ENCODE results near the gene SLC4A4. TPM values are rescaled to one million over a fixed set of nuclear protein-coding genes. Genes with fewer than 3 reads are reported as not detected.

Gene SLC4A4
- polyA plus RNA-seq, 1 donor (not counting 4 experiments of a cell fraction or from before 2014, with no cell fraction given): 0.29 TPM

- dilution Hi-C loops (cut with MboI; ENCODE audit: extremely low pct_ligation_motif_present, low sequenced_read_pairs): no loop called here
- no peaks in the 10 kb centered on the region for H3K27me3 ChIP-seq (ENCODE audit: control insufficient read depth, extremely low read depth, insufficient read depth, low read length)
- H3K4me3 ChIP-seq (ENCODE audit: control insufficient read depth in 2 of 3, extremely low read depth in 1 of 3, insufficient read depth in 2 of 3, low read depth in 1 of 3, low read length in 3 of 3): no peak overlapping the region
- no peak overlapping the region for H2AFZ ChIP-seq (ENCODE audit: control insufficient read depth, low read length)
- TF ChIP-seq, protein P1, sequence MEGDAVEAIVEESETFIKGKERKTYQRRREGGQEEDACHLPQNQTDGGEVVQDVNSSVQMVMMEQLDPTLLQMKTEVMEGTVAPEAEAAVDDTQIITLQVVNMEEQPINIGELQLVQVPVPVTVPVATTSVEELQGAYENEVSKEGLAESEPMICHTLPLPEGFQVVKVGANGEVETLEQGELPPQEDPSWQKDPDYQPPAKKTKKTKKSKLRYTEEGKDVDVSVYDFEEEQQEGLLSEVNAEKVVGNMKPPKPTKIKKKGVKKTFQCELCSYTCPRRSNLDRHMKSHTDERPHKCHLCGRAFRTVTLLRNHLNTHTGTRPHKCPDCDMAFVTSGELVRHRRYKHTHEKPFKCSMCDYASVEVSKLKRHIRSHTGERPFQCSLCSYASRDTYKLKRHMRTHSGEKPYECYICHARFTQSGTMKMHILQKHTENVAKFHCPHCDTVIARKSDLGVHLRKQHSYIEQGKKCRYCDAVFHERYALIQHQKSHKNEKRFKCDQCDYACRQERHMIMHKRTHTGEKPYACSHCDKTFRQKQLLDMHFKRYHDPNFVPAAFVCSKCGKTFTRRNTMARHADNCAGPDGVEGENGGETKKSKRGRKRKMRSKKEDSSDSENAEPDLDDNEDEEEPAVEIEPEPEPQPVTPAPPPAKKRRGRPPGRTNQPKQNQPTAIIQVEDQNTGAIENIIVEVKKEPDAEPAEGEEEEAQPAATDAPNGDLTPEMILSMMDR (optimal IDR thresholded peaks at IDR 0.05 in 1 of 3, IDR thresholded peaks at IDR 0.05 in 1 of 3, conservative IDR thresholded peaks at IDR 0.05 in 1 of 3; ENCODE audit: extremely low read depth in 1 of 3, insufficient read depth in 2 of 3, low read length in 3 of 3): no peak
- no peak for TF ChIP-seq EZH2 (IDR thresholded peaks at IDR 0.05; ENCODE audit: low read length)
- no peaks in the 10 kb centered on the region for H3K4me1 ChIP-seq (ENCODE audit: control insufficient read depth, extremely low read depth, insufficient read depth, low read length)
- no peaks in the 10 kb centered on the region for H3K9me3 ChIP-seq (ENCODE audit: control insufficient read depth, low read depth, low read length)
- H3K27ac ChIP-seq (ENCODE audit: control insufficient read depth, insufficient read depth, low read length): no peak overlapping the region
- no peaks in the 10 kb centered on the region for H3K79me2 ChIP-seq (ENCODE audit: control insufficient read depth, insufficient read depth, low read length)
- H3K9me1 ChIP-seq (ENCODE audit: control insufficient read depth, extremely low read depth, insufficient read depth, low read length): no peaks in the 10 kb centered on the region
- H4K20me1 ChIP-seq (ENCODE audit: control insufficient read depth, extremely low read depth, insufficient read depth, low read length): no peaks in the 10 kb centered on the region
- DNase-seq (ENCODE audit: low read depth, low spot score): no peak
- no peak for FAIRE-seq
- no peaks in the 10 kb centered on the region for H3K36me3 ChIP-seq (ENCODE audit: control insufficient read depth in 2 of 2, extremely low read depth in 1 of 2, insufficient read depth in 2 of 2, low read length in 2 of 2)
- H3K4me2 ChIP-seq (ENCODE audit: control insufficient read depth, extremely low read depth, insufficient read depth, low read depth, low read length): no peak overlapping the region
- H3K9ac ChIP-seq (ENCODE audit: control insufficient read depth, extremely low read depth, insufficient read depth, low read length): no peak overlapping the region
Observed at GRCh38 chr4:71498625-71499024, 159.8 kb downstream of the SLC4A4 start.

DNA sequence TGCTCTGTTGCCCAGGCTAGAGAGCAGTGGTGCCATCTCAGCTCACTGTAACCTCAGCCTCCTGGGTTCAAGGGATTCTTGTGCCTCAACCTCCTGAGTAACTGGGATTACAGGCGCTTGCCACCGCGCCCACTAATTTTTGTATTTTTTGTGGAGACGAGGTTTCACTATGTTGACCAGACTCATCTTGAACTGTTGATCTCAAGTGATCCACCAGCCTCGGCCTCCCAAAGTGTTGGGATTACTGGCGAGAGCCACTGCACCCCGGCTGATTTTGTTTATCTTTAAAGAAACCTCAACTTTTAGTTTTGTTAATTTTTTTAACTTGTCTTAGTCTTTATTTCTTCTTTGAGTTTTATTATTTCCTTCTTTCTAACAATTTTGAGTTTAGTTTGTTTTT is 163.2 kb downstream of the SLC4A4 start:
- TF ChIP-seq, protein P1 (optimal IDR thresholded peaks at IDR 0.05 in 1 of 3, IDR thresholded peaks at IDR 0.05 in 1 of 3, conservative IDR thresholded peaks at IDR 0.05 in 1 of 3; ENCODE audit: extremely low read depth in 1 of 3, insufficient read depth in 2 of 3, low read length in 3 of 3): no peak
- no peak for TF ChIP-seq EZH2 (IDR thresholded peaks at IDR 0.05; ENCODE audit: low read length)
- FAIRE-seq (no peak), DNase-seq (ENCODE audit: low read depth, low spot score) (no peak)
- no peaks in the 10 kb centered on the region for H3K9me3 ChIP-seq (ENCODE audit: control insufficient read depth, low read depth, low read length)
- dilution Hi-C loops (cut with MboI; ENCODE audit: extremely low pct_ligation_motif_present, low sequenced_read_pairs): no loop called here
- H2AFZ ChIP-seq (ENCODE audit: control insufficient read depth, low read length): no peak overlapping the region
- H3K27me3 ChIP-seq (ENCODE audit: control insufficient read depth, extremely low read depth, insufficient read depth, low read length): no peaks in the 10 kb centered on the region
- no peak overlapping the region for H3K9ac ChIP-seq (ENCODE audit: control insufficient read depth, extremely low read depth, insufficient read depth, low read length)
- H3K4me2 ChIP-seq (ENCODE audit: control insufficient read depth, extremely low read depth, insufficient read depth, low read depth, low read length): no peak overlapping the region
- no peaks in the 10 kb centered on the region for H3K79me2 ChIP-seq (ENCODE audit: control insufficient read depth, insufficient read depth, low read length)
- H3K9me1 ChIP-seq (ENCODE audit: control insufficient read depth, extremely low read depth, insufficient read depth, low read length): no peaks in the 10 kb centered on the region
- H3K27ac ChIP-seq (ENCODE audit: control insufficient read depth, insufficient read depth, low read length): no peak overlapping the region
- no peaks in the 10 kb centered on the region for H4K20me1 ChIP-seq (ENCODE audit: control insufficient read depth, extremely low read depth, insufficient read depth, low read length)
- no peaks in the 10 kb centered on the region for H3K36me3 ChIP-seq (ENCODE audit: control insufficient read depth in 2 of 2, extremely low read depth in 1 of 2, insufficient read depth in 2 of 2, low read length in 2 of 2)
- no peaks in the 10 kb centered on the region for H3K4me1 ChIP-seq (ENCODE audit: control insufficient read depth, extremely low read depth, insufficient read depth, low read length)
- H3K4me3 ChIP-seq (ENCODE audit: control insufficient read depth in 2 of 3, extremely low read depth in 1 of 3, insufficient read depth in 2 of 3, low read depth in 1 of 3, low read length in 3 of 3): no peak overlapping the region
